SK-N-SH (cell line): Measurements from ENCODE around the gene BRINP2. TPM values are rescaled to one million over a fixed set of nuclear protein-coding genes. Genes with fewer than 3 reads are reported as not detected.

ENCODE experiments used
- CTCF ChIA-PET: fragments of 300-600, 350-600 bp; formaldehyde crosslinking; extraction: SDS; loops from one replicate; lab custom pipeline; 2021; lab: Yijun Ruan, JAX
- POLR2A ChIA-PET: fragments of 350-600 bp; sonication (Branson Sonifier 250); formaldehyde crosslinking; extraction: SDS; loops from one replicate; lab custom pipeline; 2020; ENCODE audit warnings: antibody characterized with exemption, inconsistent platforms; lab: Yijun Ruan, JAX
- DNase-seq: peaks from one replicate; pipeline ENCODE4 v3.0.0; 2012
- H2AFZ ChIP-seq: fragments of 200-600 bp; sonication (generic); 2 replicates; pipeline ENCODE4 v1.8.1; 2016; ENCODE audit warnings: antibody characterized with exemption, mild to moderate bottlenecking, low read depth
- H3F3A ChIP-seq: fragments of 200-600 bp; sonication (generic); replicated peaks from 2 replicates; pipeline ENCODE3; 2016; ENCODE audit warnings: antibody characterized with exemption, mild to moderate bottlenecking; ENCODE audit not compliant: insufficient read depth
- H3K27ac ChIP-seq, 2 experiments: fragments of 200-500 bp in 1 of 2; fragments of 200-600 bp in 1 of 2; sonication (Bioruptor generic) in 1 of 2; sonication (generic), shearing (Covaris generic) in 1 of 2; 2 replicates each; pipeline versions ENCODE4 v1.5.1 to v1.6.1; 2014 to 2016; ENCODE audit warnings: low read depth in 2 of 2, inconsistent platforms in 1 of 2, low read length in 1 of 2, mild to moderate bottlenecking in 1 of 2, mixed read lengths in 1 of 2
- H3K27me3 ChIP-seq: fragments of 200-600 bp; sonication (generic), shearing (Covaris generic); 2 replicates; pipeline ENCODE4 v1.6.1; 2016; ENCODE audit warnings: mixed run types; ENCODE audit not compliant: insufficient read depth
- H3K36me3 ChIP-seq, 2 experiments: fragments of 200-500 bp in 1 of 2; fragments of 200-600 bp in 1 of 2; sonication (Bioruptor generic) in 1 of 2; sonication (generic) in 1 of 2; replicated peaks in 1 of 2; 2 replicates each; pipeline versions ENCODE3 to v1.5.1; 2014 to 2016; ENCODE audit warnings: low read length in 1 of 2, mild to moderate bottlenecking in 1 of 2; ENCODE audit not compliant: insufficient read depth in 2 of 2, control insufficient read depth in 1 of 2
- H3K4me1 ChIP-seq, 2 experiments: fragments of 200-500 bp in 1 of 2; fragments of 200-600 bp in 1 of 2; sonication (Bioruptor generic) in 1 of 2; sonication (generic), shearing (Covaris generic) in 1 of 2; 2 replicates each; pipeline versions ENCODE4 v1.5.1 to v1.6.1; 2014 to 2016; ENCODE audit warnings: low read depth in 1 of 2, low read length in 1 of 2, mixed run types in 1 of 2; ENCODE audit not compliant: insufficient read depth in 2 of 2, control insufficient read depth in 1 of 2
- H3K4me2 ChIP-seq: fragments of 200-600 bp; sonication (generic), shearing (Covaris generic); 2 replicates; pipeline ENCODE4 v1.6.1; 2017; ENCODE audit warnings: mixed run types
- H3K4me3 ChIP-seq, 2 experiments: fragments of 200-500 bp in 1 of 2; fragments of 200-600 bp in 1 of 2; sonication (Bioruptor generic) in 1 of 2; sonication (generic), shearing (Covaris generic) in 1 of 2; 2 replicates each; pipeline versions ENCODE4 v1.5.1 to v1.8.1; 2014 to 2016; ENCODE audit warnings: low read depth in 2 of 2, inconsistent platforms in 1 of 2, low read length in 1 of 2, mild to moderate bottlenecking in 1 of 2, mixed read lengths in 1 of 2, moderate library complexity in 1 of 2
- H3K79me2 ChIP-seq: fragments of 200-600 bp; sonication (generic); 2 replicates; pipeline ENCODE4 v1.8.1; 2017; ENCODE audit warnings: mild to moderate bottlenecking; ENCODE audit not compliant: insufficient read depth
- H3K9ac ChIP-seq: fragments of 200-600 bp; sonication (generic); 2 replicates; pipeline ENCODE4 v1.6.1; 2017; ENCODE audit warnings: mixed run types
- H3K9me2 ChIP-seq: fragments of 200-600 bp; sonication (generic); 2 replicates; pipeline ENCODE4 v1.6.1; 2017; ENCODE audit warnings: mixed run types
- H3K9me3 ChIP-seq: fragments of 200-600 bp; sonication (generic); 2 replicates; pipeline ENCODE4 v1.6.1; 2017; ENCODE audit warnings: mixed run types, mild to moderate bottlenecking, moderate library complexity
- H4K20me1 ChIP-seq: fragments of 200-600 bp; sonication (generic); 2 replicates; pipeline ENCODE4 v1.6.1; 2017; ENCODE audit warnings: mild to moderate bottlenecking, mixed run types; ENCODE audit not compliant: insufficient read depth
- CHD2 ChIP-seq: fragments of 150-350 bp; IDR thresholded peaks from 2 replicates; pipeline ENCODE4 v1.6.1; 2018; ENCODE audit warnings: low read length; ENCODE audit not compliant: partially characterized antibody
- CTCF ChIP-seq: fragments of 200-600 bp; sonication (generic); IDR thresholded peaks from 2 replicates; pipeline ENCODE4 v1.6.1; 2017; ENCODE audit warnings: antibody characterized with exemption, mild to moderate bottlenecking, moderate library complexity
- ELF1 ChIP-seq: IDR thresholded peaks from 2 replicates; pipeline ENCODE4 v1.4.0; 2012
- EZH2phosphoT487 ChIP-seq: fragments of 200-600 bp; sonication (generic); IDR thresholded peaks from 2 replicates; pipeline ENCODE4 v1.6.1; 2017; ENCODE audit warnings: low read depth, mixed run types, mild to moderate bottlenecking, antibody characterized with exemption, moderate library complexity, borderline replicate concordance
- FOSL2 ChIP-seq: IDR thresholded peaks from 2 replicates; pipeline ENCODE4 v1.4.0; 2012; ENCODE audit warnings: low read depth, mild to moderate bottlenecking, moderate library complexity, borderline replicate concordance
- FOXJ3 ChIP-seq: sonication (generic); formaldehyde crosslinking; IDR thresholded peaks from 2 replicates; pipeline ENCODE4 v1.5.1; 2020; ENCODE audit warnings: mild to moderate bottlenecking, missing genetic modification reagents
- MAX ChIP-seq: IDR thresholded peaks from 2 replicates; pipeline ENCODE4 v1.4.0; 2012; ENCODE audit warnings: low read depth
- MXI1 ChIP-seq: IDR thresholded peaks from 2 replicates; pipeline ENCODE4 v1.6.1; 2012; ENCODE audit warnings: mild to moderate bottlenecking, low read depth, low read length, improper control_type of control experiment
- POLR2AphosphoS5 ChIP-seq: IDR thresholded peaks from 2 replicates; pipeline ENCODE4 v1.6.1; 2012; ENCODE audit warnings: low read depth, low read length
- RAD21 ChIP-seq: IDR thresholded peaks from 2 replicates; pipeline ENCODE4 v1.6.1; 2012; ENCODE audit warnings: mild to moderate bottlenecking, low read length
- RCOR1 ChIP-seq: fragments of 150-350 bp; IDR thresholded peaks from 2 replicates; pipeline ENCODE4 v1.6.1; 2017; ENCODE audit warnings: antibody characterized with exemption, low read length
- RXRA ChIP-seq: IDR thresholded peaks from 2 replicates; pipeline ENCODE4 v1.4.0; 2012; ENCODE audit warnings: low read depth, mild to moderate bottlenecking, borderline replicate concordance
- TCF12 ChIP-seq: IDR thresholded peaks from 2 replicates; pipeline ENCODE4 v1.4.0; 2012
- USF1 ChIP-seq: IDR thresholded peaks from 2 replicates; pipeline ENCODE4 v1.4.0; 2012; ENCODE audit warnings: low read depth, borderline replicate concordance
- YY1 ChIP-seq: IDR thresholded peaks from 2 replicates; pipeline ENCODE4 v1.4.0; 2012; ENCODE audit warnings: low read depth, mild to moderate bottlenecking
- WGBS: methylation state at CpG from one replicate; pipeline ENCODE4 v1.1.6; 2017; ENCODE audit warnings: low lambda C conversion rate; 5-methylcytosine and 5-hydroxymethylcytosine counted together
- polyA plus RNA-seq, 3 experiments: library from polyadenylated mRNA; depleted of rRNA; stranded (reverse); fragments of >200 nt; gene quantifications; 2 replicates each; pipeline ENCODE4 v1.2.3, GENCODE V29; 2012
- TF ChIP-seq, protein P1 (sequence below): fragments of 150-350 bp; IDR thresholded peaks from 2 replicates; pipeline ENCODE4 v1.6.1; 2017; ENCODE audit warnings: antibody characterized with exemption, low read length, low read depth, borderline replicate concordance

Gene BRINP2
- polyA plus RNA-seq, 1 of the 3 experiments (the other 2 are of a cell fraction): 0.12 TPM

GRCh38 chr1:177165069-177165439 lies 5.7 kb upstream of the BRINP2 start:
- no peaks in the 10 kb centered on the region for H3K79me2 ChIP-seq
- H3K4me3 ChIP-seq: peak overlapping the region in 1 of 2 experiments; percentile 54; a peak in 2 of 4 replicates
- ChIA-PET POLR2A (interaction anchor here (1.7 kb wide), 1 partner anchor 17 kb away, joined by 4 read pairs; no protein-coding TSS in a partner anchor), CTCF (interaction anchor here (0.8 to 4.4 kb wide), 9 partner anchors 13 to 783 kb away, joined by 3 to 33 read pairs (median 4); no protein-coding TSS in a partner anchor)
- H3K4me2 ChIP-seq: peak overlapping the region; percentile 76
- no peak for TF ChIP-seq MXI1
- no peak for TF ChIP-seq POLR2AphosphoS5
- TF ChIP-seq TCF12: no peak
- TF ChIP-seq USF1: no peak
- no peak for TF ChIP-seq FOXJ3 (CRISPR knock-in tag)
- TF ChIP-seq YY1: no peak
- TF ChIP-seq MAX: no peak
- no peak for TF ChIP-seq EZH2phosphoT487
- TF ChIP-seq RCOR1: no peak
- no peak for TF ChIP-seq CHD2
- no peak for TF ChIP-seq FOSL2
- TF ChIP-seq RXRA: no peak
- no peak for TF ChIP-seq CTCF
- TF ChIP-seq, protein P1, sequence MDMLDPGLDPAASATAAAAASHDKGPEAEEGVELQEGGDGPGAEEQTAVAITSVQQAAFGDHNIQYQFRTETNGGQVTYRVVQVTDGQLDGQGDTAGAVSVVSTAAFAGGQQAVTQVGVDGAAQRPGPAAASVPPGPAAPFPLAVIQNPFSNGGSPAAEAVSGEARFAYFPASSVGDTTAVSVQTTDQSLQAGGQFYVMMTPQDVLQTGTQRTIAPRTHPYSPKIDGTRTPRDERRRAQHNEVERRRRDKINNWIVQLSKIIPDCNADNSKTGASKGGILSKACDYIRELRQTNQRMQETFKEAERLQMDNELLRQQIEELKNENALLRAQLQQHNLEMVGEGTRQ: no peak
- no peak for TF ChIP-seq RAD21
- no peak for TF ChIP-seq ELF1
- H3F3A ChIP-seq: no peaks in the 10 kb centered on the region
- peak overlapping the region in 1 of 2 experiments; percentile 90; a peak in 2 of 4 replicates for H3K27ac ChIP-seq
- WGBS: 4% methylated on average over 9 of the region's 9 CpGs
- H3K9me2 ChIP-seq: no peaks in the 10 kb centered on the region
- peaks cover 11% of the 10 kb centered on the region; the same call in 1 of the 2 replicates for H3K27me3 ChIP-seq
- no peaks in the 10 kb centered on the region for H4K20me1 ChIP-seq
- peak; percentile 57 for DNase-seq
- H3K9me3 ChIP-seq: no peaks in the 10 kb centered on the region
- peaks cover 0 to 11% of the 10 kb centered on the region in 2 experiments; a peak in 2 of 4 replicates for H3K4me1 ChIP-seq
- H3K9ac ChIP-seq: no peak overlapping the region
- no peaks in the 10 kb centered on the region for H3K36me3 ChIP-seq
- no peak overlapping the region for H2AFZ ChIP-seq
